Left ventricle myocardium superior (tissue), 1 donor: Measurements from ENCODE around the gene CCT8L2. TPM values are rescaled to one million over a fixed set of nuclear protein-coding genes. Genes with fewer than 3 reads are reported as not detected.
A peak's percentile ranks its signal among the peaks of the same experiment; 100 is the strongest.
"Not testable (repeated sequence)": the region's sequence is repeated elsewhere in the genome, so short reads cannot be mapped to it uniquely, and the experiment has no call there.

Experiments
- ATAC-seq: fragments of 200-7000 bp; cut with Tn5 transposase; one replicate; pipeline ENCODE4 v1.9.1; 2020; ENCODE audit warnings: mild to moderate bottlenecking, moderate library complexity
- DNase-seq: peaks from one replicate; pipeline ENCODE4 v3.0.0-alpha.2; 2020
- intact Hi-C: fragments of 100-400 bp; cut with micrococcal nuclease; formaldehyde crosslinking; loops from one replicate; pipeline ENCODE4 v1.11.0; 2022
- total RNA-seq: library from RNA; stranded (reverse); fragmentation: NEBNext Ultra II Directional; extraction: Animal tissue kit (Norgen Biotek cat#: 25700); gene quantifications from one replicate; pipeline ENCODE4 v1.2.1, GENCODE V29; 2021
- donor health status: DM: no; HTN: yes; CAD: no; lungs with severe emphysema.

The CCT8L2 gene
- total RNA-seq, 1 donor from 2014 or later: not detected

DNA sequence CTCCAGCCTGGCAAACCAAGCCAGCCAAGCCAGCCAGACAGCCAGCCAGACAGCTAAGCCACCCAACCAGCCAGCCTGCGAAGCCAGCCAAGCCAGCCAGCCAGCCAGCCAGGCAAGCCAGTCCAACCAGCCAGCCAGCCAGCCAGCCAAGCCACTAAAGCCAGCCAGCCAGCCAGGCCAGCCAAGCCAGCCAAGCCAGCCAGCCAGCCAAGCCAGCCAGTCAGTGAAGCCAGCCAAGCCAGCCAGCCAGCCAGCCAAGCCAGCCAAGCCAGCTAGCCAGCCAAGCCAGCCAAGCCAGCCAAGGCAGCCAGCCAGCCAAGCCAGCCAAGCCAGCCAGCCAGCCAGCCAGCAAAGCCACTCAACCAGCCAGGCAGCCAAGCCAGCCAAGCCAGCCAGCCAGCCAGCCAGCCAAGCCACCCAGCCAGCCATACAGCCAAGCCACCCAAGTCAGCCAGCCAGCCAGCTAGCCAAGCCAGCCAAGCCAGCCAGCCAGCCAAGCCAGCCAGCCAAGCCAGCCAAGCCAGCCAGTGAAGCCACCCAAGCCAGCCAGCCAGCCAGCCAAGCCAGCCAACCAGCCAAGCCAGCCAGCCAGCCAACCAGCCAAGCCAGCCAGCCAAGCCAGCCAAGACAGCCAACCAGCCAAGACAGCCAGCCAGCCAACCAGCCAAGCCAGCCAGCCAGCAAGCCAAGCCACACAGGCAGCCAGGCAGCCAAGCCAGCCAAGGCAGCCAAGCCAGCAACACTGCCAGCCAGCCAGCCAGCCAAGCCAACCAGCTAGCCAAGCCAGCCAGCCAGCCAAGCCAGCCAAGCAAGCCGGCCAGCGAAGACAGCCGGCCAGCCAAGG is 29.7 kb downstream of the CCT8L2 start:
- intact Hi-C loops: no loop called here
- ATAC-seq (no peak), DNase-seq (no peak)

GRCh38 chr22:16561093-16561658 is 31.4 kb downstream of the CCT8L2 start:
- DNase-seq, ATAC-seq, intact Hi-C loops: not testable (repeated sequence)

DNA sequence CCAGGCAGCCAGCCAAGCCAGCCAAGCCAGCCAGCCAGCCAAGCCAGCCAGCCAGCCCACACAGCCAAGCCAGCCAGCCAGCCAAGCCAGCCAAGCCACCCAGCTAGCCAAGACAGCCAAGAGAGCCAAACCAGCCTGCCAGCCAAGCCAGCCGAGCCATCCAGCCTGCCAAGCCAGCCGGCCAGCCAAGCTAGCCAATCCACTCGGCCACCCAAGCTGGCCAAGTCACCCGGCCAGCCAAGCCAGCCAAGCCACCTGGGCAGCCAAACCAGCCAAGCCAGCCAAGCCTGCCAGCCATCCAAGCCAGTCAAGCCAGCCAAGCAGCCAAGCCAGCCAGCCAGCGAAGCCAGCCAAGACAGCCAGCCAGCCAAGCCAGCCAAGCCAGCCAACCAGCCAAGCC is 32.0 kb downstream of the CCT8L2 start:
- DNase-seq, intact Hi-C loops, ATAC-seq: not testable (repeated sequence)

- ATAC-seq, intact Hi-C loops, DNase-seq: not testable (repeated sequence)
Observed at GRCh38 chr22:16559996-16560395, 32.6 kb downstream of the CCT8L2 start.

- ATAC-seq: no peak
- intact Hi-C loops: no loop called here
- no peak for DNase-seq
Observed at GRCh38 chr22:16559056-16559955, 33.3 kb downstream of the CCT8L2 start.

DNA sequence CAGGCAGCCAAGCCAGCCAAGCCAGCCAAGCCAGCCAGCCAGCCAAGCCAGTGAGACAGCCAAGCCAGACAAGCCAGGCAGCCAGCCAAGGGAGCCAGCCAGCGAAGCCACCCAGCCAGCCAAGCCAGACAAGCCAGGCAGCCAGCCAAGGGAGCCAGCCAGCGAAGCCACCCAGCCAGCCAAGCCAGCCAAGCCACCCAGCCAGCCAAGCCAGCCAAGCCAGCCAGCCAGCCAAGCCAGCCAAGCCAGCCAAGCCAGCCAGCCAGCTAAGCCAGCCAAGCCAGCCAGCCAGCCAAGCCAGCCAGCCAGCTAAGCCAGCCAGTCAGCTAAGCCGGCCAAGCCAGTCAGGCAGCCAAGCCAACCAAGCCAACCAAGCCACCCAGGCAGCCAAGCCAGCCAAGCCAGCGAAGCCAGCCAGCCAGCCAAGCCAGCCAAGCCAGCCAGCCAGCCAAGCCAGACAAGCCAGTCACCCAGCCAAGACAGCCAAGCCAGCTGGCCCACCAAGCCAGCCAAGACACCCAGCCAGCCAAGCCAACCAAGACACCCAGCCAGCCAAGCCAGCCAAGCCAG is 34.1 kb downstream of the CCT8L2 start:
- ATAC-seq, DNase-seq, intact Hi-C loops: not testable (repeated sequence)

GRCh38 chr22:16557511-16557910 is 35.1 kb downstream of the CCT8L2 start:
- ATAC-seq, intact Hi-C loops: not testable (repeated sequence)
- DNase-seq: peak; percentile 21

- intact Hi-C loops, DNase-seq, ATAC-seq: not testable (repeated sequence)
Observed at GRCh38 chr22:16555077-16555994, 37.3 kb downstream of the CCT8L2 start.

DNA sequence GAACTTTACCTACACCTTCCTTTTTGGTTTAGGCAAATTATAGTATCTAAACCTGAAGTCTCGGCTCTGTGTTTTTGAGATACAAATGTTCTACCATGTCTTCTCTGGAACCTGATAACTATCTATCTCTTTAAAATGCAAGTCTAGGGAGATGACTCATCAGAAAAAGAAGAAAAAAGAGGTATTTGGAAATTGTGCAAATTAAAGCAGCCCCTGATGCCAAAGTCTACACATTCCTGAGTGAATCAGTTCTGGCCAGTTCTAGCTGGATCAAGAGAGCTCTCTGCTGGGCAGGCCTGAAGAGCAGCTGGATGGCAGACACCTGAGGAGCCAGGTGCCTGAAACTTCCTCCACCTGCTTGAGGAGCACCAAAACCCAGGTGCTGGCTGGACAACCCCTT is 49.3 kb downstream of the CCT8L2 start:
- intact Hi-C loops, ATAC-seq, DNase-seq: not testable (repeated sequence)

Other genes starting within 250 kb of the CCT8L2 start
- gene XKR3, start 232.6 kb upstream of the CCT8L2 start, total RNA-seq: not detected